GM12874 (cell line): ENCODE measurements around the gene SREK1.

Experiments used
- TF ChIP-seq, protein P1 (sequence below): IDR thresholded peaks from 2 replicates; pipeline ENCODE4 v1.5.1; 2011; ENCODE audit warnings: low read depth, mild to moderate bottlenecking, control low read depth, low read length, moderate library complexity; ENCODE audit not compliant: insufficient read depth

The SREK1 gene

DNA sequence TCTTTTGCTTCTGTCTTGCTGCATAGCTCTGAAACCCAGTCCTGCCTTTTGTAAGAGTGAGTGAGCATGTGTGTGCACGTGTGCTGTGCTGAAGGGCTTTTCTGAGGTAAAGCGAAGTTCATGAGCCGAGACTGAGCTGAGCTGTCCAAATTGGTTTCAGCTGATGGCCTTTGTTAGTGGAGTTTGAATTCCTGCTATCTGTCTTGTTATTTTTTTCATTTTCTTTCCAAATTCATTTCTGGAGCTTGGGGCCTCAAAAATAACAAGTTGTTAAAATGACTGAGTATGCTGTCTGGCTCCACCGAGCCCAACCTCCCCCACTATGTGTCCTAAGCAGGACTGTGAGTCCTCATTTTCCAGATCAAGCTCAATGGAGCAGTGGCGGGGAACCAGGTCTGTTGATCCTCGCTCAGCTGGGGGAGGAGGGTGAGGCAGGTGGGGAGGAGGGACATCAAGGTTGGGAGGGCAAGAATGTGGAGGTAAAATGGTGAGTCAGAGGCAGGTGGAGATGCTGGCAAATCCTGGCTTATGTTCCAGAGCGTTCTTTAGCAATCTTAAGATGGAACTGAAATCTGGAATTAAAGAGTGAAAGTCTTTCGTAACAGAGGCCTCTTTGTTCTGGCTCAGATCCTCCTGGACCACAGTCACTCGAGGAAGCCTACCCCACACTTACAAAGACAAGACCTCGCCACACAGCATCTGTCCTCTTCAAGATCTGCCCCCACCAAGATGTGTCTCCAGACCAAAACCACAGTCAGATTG is 63.9 kb downstream of the SREK1 start:
- TF ChIP-seq, protein P1, sequence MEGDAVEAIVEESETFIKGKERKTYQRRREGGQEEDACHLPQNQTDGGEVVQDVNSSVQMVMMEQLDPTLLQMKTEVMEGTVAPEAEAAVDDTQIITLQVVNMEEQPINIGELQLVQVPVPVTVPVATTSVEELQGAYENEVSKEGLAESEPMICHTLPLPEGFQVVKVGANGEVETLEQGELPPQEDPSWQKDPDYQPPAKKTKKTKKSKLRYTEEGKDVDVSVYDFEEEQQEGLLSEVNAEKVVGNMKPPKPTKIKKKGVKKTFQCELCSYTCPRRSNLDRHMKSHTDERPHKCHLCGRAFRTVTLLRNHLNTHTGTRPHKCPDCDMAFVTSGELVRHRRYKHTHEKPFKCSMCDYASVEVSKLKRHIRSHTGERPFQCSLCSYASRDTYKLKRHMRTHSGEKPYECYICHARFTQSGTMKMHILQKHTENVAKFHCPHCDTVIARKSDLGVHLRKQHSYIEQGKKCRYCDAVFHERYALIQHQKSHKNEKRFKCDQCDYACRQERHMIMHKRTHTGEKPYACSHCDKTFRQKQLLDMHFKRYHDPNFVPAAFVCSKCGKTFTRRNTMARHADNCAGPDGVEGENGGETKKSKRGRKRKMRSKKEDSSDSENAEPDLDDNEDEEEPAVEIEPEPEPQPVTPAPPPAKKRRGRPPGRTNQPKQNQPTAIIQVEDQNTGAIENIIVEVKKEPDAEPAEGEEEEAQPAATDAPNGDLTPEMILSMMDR, result no peak

DNA sequence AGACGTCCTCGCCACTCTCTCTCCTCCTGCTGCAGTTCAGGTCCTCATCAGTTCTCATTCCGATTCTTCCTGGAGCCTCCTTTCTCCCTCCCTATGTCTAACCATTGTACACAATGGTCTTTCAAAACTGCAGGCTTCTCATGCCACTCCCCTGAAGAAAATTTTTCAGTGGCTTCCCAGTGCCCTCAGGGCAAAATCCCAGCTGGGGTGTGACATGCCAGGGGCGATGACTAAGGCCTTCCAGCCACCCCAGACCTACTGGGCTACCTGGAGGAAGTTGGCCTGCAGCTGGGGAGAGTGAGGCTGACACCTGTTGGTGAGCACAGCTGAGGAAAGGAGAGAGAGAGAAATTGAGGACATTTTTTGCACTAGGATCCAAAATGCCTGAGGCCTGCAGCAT is 65.2 kb downstream of the SREK1 start:
- TF ChIP-seq, protein P1, result no peak

DNA sequence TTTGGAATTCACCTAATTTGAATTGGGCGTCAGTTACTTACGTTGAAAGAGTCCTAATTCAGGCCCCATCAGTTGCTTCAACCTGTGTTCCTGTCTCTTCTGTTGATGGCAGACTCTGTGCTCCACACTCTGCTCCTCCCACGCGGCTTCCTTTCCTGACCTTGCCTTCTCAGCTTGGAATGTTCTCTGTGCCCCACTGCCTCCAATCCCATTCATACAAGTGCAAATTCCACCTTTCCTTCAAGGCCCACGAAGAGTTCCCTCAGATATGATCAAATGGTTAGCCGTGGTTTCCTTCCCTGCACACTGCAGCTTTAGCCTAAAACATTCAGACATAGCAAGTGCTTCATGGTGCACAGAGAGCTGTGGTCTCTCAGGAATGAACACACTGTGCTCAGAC is 65.7 kb downstream of the SREK1 start:
- TF ChIP-seq, protein P1, result no peak

DNA sequence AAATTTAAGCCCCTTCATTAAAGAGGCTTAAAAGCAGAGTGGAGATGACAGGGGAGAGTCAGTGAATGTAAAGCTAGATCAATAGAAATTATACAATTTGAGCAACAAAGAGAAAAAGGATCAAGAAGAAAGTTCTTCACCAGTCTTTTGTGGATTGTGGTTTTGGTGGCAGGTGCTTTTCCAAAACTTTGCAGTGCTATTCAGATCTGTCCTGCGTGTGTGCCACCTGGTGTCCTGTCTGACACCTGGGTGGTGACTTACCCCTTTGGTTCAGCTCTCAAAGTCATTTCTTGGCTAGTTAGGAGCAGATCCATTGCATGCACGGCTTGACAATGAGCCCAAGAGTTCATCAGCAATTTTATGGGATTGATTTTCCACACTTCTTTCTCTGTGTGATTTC is 69.4 kb downstream of the SREK1 start:
- TF ChIP-seq, protein P1, result no peak

DNA sequence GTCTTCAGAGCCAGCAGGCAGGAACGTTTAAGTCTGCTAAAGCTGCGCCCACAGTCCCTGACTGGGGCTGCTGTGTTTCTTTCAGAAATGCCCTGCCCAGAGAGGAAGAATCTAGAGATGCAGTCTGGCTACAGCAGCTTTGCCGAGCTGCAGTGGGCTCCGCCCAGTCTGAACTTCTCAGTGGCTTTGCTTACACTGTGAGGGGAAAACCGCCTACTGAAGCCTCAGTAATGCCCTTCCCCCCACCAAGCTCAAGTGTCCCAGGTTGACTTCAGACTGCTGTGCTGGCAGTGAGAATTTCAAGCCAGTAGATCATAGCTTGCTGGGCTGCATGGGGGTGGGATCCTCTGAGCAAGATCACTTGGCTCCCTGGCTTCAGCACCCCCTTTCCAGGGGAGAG is 78.4 kb downstream of the SREK1 start:
- TF ChIP-seq, protein P1, result no peak

DNA sequence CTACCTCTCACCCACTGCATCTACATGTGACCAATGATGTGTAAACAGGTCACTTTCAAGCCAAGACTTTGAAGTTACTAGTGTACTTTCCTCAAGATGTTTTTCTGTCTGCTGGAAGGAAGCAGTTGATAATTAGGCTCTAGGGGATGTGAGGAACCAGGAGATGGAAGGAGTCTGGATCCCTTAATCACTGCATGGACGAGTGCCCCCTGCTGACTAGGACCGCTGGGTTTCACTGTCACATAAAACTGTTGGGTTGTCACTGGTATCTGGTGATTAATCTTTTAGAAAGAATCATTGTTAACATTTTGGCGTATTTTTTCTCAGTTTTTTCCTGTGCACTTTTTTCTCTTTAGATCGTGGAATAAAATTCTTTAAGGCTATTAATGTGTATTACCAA is 79.5 kb downstream of the SREK1 start:
- TF ChIP-seq, protein P1, result peak; percentile 21; the same call in 1 of the 2 replicates

DNA sequence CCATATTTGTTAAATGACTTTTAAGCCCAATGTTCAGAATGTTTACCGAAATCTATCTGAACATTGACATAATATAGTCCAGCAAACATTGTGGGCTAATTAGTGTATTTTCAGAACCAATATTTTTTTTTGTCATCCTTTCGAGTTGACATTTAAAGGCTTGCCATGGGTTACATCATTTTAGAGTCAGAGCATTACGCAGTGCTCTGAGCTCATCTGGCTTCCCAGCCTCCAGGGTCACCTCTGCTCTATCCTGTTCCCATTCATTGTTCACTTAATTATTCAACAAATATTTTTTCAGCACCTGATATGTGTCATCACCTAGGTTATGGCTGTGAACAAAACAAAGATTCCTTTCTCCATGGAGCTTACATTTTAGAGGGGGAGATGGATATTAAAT is 80.2 kb downstream of the SREK1 start:
- TF ChIP-seq, protein P1, result no peak
